Stimulated activated naive CD4-positive, alpha-beta T cell (primary cell): ENCODE measurements around the gene AQP7.
"Not testable (repeated sequence)": the region's sequence is repeated elsewhere in the genome, so short reads cannot be mapped to it uniquely, and the experiment has no call there.

Experiments
- DNase-seq, 6 experiments: peaks; one replicate each; lab custom pipeline; 2025; lab: John Stamatoyannopoulos, UW

Gene AQP7

GRCh38 chr9:33402371-33402770 lies at the start of gene AQP7:
Gene AQP7, minus strand, starts transcription at chr9:33402568. Its CDS starts 1,306 bp downstream, at chr9:33401262.
- not testable (repeated sequence) for DNase-seq

DNA sequence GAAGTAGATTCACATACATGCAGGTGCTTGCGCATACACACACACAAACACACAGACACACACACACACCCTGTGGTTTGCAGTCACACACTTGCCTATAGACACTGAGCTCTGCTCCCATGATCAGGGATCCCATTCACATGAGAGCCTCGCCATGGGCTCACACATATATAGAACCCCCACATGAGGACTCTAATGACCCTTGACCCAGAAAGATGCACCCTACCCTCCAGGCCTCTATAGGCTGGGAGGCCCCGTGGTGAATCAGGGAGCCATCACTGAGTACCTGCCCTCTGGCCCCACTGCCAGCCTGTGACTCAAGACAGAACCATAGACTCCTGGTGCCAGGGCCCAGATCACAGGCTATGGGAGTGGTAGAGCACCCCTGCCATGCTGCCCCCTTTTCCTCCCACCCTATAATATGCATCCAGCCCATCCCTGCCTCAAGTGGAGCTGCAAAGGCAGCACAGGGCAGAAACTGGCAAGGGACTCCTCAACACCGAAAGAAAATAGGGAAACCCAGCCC lies 48.3 kb upstream of the AQP7 start:
- no peak for DNase-seq

DNA sequence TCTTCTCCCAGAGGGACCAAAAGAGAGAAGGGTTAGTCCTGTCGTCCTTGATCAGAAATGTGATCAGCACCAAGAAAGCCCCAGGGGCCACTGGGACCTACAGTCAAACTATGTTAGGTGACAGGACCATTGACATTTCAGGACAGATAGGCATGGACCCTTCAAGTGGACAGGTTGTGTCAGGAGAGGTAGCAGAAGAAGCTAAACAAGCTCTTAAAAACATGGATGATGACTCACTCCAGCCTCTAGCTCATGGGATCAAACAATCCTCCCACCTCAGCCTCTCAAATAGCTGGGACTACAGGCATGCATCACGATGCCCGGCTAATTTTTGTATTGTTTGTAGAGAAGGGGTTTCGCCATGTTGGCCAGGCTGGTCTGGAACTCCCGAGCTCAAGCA lies 47.3 kb upstream of the AQP7 start:
- no peak for DNase-seq

DNA sequence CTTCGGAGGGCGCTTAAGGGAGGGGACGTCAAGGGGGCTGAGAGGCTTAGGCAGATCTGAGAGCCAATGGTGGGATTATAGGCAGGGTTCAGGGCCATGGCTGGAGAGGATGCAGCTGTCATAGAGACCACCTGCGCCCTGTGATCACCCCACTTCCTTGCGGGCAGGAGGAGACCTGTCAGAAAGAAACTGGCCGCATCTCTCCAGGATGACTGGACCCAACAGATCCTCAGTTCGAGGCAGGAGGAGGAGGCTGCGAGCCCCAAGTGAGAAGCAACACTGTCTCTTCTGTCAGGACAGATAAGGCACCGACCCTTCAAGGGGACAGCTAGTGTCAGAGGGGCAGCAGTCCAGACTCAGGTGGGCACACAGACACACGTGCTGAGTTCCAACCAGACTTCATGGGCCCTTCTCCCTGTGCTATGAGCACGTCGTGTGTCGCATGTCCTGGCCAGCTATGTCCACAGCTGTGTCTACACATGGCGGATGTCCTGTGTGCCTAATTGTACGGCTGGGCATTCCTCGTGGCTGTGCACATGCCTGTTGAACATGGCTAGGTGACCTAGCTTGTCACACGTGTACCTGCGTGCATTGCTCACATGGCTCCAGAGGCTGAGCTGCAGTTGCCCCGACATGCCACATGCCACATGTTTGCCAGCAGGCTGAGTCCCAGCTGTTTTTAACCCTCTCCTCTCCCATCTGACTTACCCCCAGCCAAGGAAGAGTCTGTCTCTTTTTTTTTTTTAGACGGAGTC lies 45.6 kb upstream of the AQP7 start:
- DNase-seq: peak in 1 of 6 experiments; percentile 15

DNA sequence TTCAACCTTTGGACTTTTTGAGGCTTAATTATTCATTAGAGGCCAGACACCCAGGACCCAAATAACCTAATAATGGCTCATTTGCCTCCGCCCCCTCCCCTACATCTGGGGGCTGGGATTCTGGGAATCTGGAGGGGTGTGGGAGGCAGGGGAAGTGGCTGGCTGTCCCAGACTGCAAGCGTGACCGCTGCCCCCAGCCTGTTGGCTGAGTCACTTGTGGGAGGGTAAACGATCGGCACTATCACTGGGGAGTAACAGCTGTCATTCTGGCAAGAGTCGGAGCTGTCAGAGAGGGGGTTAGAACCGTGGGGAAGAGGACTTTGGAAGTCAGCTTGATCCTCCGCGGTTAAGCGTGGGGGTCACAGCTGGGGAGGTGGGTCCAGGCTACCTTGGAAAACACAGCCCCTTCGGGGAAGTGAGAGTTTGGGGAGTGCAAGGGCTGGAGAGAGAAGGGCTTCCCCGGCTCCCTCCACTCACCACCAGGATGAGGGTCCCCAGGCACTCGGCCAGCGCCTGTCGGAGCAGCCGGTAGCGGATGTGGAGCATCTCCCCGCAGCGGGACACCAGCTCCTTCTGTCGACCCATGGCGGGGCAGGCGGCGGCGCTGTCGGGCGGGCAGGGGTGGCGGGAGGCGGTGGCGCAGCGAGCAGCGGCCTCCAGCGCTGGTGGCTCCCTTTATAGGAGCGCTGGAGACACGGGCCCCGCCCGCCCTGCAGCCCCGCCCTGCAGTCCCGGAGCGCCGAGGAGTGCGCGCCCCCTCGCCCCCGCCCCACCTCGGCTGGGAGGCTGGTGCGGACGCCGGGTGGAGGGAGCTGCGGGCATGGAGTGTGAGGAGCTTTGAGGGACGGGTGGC lies 44.8 kb upstream of the AQP7 start, which contains the start of gene AQP3:
Gene AQP3, minus strand, starts transcription at position 648 of the 853 bp plus-strand sequence. Its CDS starts 63 bp downstream, at position 585.
- peak; percentile 65 to 79 (median 69) for DNase-seq

DNA sequence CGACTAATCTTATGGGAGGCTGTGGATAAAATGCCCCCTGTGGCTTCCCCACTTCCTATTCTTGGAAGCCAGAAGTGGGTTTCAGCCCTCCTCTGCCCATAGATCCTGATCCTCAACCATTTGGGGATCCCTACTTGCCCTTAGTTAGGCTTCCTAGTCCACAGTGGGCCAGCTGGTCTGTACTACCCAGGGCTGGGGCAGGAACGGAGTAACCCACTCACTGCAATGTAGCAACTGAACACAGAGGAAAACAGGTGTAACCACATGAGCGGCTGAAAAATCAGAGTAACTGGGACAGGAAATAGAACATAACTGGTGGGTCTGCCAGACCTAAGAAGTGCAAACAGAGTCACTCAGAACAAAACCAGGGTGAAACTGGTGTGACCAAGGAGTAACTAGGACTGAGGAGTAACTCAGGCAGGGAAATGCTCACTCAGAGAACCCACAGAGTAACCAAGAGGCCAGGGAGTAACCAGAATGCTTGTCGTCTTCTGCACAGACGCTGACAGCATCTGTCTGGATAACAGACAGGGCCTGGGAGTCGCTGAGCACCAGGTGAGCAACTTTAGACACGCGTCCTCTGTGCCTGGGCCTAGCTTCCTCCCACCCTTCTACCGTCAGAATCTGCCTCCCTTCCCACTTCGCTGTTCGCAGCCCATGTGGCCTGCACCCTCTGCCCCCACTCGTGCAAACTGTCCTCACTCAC lies 44.0 kb upstream of the AQP7 start:
- peak; percentile 36 to 74 (median 61) for DNase-seq

- peak in 3 of 6 experiments; percentile 9 to 31 (median 27) for DNase-seq
Measured at GRCh38 chr9:33445389-33446239, 43.2 kb upstream of the AQP7 start.

GRCh38 chr9:33443464-33444154 lies 41.2 kb upstream of the AQP7 start:
- DNase-seq: no peak

GRCh38 chr9:33443047-33443446 lies 40.7 kb upstream of the AQP7 start:
- no peak for DNase-seq

DNA sequence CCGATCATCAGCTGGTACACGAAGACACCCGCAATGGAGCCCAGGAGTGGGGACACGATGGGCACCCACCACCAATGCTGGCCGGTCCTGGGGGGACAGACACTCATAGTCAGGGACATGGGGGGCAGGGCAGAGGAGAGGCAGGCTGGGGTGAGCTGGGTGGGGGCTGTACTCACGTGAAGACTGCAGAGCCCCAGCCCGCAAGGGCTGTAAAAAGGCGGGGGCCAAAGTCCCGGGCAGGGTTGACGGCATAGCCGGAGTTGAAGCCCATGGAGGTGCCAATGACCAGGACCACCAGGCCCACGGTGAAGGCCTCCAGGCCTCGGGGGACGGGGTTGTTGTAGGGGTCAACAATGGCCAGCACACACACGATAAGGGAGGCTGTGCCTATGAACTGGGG lies 39.8 kb upstream of the AQP7 start:
- no peak for DNase-seq

DNA sequence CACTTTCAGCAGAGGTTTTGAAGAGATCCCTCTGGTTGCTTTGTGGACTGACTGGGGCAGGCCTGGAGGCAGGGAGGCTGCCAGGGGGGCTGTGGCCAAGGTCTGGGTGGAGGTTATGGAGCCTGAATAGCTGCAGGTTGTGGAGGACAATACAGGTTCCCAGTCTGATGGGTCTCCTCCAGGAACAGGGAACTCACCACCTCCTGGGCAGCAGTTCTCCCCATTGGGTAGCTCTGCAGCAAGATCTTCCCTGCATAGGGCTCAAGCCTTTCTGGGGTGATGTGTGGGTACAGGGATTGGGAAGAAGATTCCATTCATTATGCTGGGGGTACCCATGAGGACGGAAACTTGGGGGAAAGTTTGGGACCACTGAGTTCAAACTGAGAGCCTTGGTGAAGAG lies 38.2 kb upstream of the AQP7 start:
- DNase-seq: no peak

DNA sequence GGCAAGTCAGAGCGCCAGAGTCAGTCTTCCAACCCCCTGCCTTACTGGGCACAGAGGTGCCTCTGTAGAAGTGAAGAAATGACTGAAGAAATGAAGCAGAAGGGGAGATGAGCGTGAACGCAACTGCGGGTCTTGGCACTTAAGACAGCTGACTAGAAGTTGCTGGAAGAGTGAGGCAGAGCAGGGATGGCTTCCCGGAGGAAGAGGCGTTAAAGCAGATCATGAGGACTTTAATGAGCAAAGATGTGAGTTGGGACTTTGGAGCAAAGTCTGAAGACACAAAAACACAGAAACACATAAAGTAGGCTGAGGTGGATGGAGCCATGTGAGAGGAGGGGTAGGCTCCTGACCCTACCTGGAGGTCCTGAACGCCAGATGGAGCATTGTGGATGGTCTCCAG lies 37.8 kb upstream of the AQP7 start:
- no peak for DNase-seq

- DNase-seq: no peak
Measured at GRCh38 chr9:33439731-33440130, 37.4 kb upstream of the AQP7 start.

DNA sequence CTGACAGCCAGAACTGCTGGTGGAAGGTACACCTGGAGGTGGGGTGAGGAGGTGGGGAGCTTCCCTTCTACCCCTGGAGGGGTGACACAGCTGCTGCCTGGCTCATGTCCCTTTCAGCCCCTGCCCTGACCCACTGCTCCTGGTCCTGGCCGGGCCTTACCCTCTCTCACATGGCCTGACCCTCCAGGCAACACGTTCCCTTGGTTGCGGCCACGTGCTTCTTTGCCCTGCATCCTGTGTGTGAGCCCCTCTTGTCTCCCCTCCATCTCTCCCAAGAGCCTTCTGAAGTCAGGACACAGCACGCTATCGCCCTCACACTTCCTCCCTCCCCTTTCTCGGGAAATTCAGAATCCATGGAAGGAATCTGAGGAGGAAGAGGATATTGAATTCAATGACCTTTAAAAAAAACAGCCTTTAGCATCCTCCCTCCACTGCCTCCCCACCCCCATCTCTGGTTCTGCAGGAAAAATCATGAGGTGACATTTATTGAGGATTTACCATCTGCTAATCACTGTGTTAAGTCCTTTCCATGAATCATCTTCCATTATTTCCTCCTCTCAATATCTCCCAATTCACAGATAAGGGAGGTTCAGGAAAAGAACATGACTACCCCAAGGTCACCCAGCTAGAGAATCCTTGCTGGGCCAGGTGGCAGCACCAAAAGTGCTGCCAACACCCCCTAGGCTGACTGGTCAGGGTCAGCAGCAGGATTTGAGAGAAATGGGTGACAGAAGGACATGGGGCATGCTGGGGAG lies 36.7 kb upstream of the AQP7 start:
- no peak for DNase-seq

DNA sequence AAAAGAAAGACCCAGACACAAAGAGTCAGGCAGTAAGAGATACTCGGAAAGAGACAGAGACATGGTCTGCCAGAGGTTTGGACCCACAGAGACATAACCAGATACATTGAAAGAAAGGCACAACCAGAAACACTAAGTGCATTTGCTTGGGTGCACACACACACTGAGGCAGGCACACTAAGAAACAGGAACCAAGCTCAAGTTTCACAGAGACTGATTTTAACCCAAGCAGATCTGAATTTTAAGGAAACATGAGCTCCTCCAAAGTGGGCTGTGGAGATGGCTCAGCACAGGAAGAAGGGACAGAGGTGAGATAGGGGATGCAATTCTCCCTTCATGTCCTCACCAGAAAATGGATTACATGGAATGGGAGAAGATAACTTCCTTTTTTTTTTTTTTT lies 35.5 kb upstream of the AQP7 start:
- no peak for DNase-seq

GRCh38 chr9:33437205-33437604 lies 34.8 kb upstream of the AQP7 start:
- no peak for DNase-seq

DNA sequence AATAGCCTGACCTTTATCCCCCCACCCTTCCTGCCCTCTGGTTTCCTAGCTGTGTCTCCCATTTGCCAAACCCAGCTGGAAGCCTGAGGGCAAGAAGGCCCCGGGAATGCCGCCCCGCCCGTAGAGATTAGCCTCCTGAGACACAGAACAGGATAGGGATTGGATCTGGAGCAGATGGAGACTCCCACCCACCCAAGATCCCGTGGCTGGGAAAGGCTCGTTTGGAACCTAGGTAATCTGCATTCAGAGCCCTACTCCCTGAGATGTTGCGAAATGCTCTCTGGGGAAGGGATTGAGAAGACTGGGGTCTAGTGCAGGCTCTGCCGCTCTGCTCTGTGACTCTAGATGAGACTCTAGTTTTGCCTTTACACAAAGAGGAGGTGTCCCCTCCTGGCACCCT lies 34.1 kb upstream of the AQP7 start:
- no peak for DNase-seq

DNA sequence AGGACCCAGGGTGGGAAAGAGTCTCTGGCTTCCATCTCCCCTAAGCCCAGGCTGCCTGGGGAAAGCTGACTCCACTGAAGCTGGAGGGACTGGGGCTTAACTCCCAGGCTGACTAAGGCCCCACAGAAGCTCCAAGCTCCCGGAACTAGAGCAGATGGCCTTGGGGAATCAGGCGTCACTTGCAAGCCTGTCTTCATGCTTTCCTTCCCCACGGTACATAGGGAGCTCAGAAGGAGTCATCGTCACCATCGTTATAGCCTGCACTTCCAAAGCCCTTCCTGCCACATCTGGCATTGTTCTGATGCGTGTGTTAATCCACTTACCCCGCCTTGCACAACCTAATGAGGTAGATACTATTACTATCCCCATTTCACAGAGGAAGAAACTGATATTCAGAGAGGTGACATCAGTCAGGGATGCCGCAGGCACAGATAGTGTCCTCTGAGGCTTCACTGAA lies 33.5 kb upstream of the AQP7 start:
- no peak for DNase-seq

- no peak for DNase-seq
Measured at GRCh38 chr9:33434317-33435105, 32.1 kb upstream of the AQP7 start.
